NOMO-1 (cell line): ENCODE data around the gene VAV1.
A peak's percentile ranks its signal among the peaks of the same experiment; 100 is the strongest.

ENCODE experiments used
- DNase-seq, 2 experiments: peaks; one replicate each; lab custom pipeline; 2025; ENCODE audit not compliant: unreplicated experiment in 2 of 2; lab: John Stamatoyannopoulos, UW

VAV1 gene

DNA sequence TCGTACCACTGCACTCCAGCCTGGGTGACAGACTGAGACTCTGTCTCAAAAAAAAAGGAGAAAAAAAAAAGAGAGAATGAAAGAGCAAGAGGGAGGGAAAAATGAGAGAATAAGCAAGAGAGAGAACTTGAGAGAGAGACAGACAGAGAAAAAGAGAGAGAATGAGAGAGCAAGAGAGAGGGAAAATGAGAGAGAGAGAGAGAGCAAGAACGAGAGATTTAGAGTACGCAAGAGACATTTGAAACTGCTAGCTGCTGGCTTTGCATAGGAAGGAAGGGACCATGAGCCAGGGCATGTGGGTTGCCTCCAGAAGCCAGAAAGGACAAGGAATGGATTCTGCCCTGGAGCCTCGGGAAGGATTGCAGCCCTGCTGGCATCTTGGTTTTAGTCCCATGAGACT, 105.3 kb downstream of the VAV1 start:
- no peak for DNase-seq

DNA sequence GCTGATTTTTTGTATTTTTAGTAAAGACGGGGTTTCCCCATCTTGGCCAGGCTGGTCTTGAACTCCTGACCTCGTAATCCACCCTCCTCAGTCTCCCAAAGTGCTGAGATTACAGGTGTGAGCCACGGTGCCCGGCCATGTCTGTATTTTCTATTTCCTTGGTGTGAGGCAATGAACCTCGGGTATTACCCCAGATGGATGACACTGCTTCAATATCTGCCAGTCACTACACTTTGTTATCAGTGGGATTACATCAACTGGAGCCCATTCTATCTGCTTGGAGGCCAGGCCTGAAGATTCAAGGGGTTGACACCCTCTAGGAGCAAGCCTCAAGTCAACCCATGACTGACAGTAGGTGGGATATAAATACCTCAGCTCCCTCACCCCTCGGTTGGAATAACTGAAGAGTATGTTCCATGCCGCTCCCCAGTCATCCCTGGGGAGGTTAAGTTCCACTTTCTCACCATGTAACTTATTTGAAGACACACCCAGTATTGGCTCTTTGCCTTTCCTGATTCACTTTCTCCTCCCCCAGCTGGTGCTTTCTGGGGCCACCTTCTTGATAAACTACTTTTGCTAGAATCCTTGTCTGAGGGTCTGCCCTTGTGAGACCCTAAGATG, 113.9 kb downstream of the VAV1 start:
- DNase-seq, result peak in 1 of 2 experiments; percentile 30

DNA sequence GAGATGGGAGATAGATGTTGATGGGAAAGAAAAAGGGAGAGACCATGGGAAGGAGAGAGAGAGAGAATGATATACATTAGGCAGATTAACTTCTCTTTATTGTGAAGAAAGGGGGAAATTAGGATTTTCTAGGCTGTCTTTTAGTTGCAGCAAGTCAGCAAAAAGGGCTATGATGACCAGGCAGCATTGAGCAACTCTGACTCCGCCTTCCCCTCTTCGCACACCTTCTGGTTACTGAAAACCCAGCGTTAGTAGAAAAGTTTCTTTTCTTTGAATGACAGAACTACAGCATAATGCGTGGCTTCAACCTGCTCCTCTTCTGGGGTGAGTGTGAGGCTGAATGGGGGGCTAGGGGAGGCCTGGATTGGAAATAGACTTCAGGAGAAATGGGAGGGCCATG, 114.8 kb downstream of the VAV1 start, which contains the start of gene ADGRE1:
TSS of gene ADGRE1 (plus strand) at position 264 of the 400 bp plus-strand sequence. CDS start at position 294, 30 bp downstream.
- DNase-seq, result peak; percentile 86

DNA sequence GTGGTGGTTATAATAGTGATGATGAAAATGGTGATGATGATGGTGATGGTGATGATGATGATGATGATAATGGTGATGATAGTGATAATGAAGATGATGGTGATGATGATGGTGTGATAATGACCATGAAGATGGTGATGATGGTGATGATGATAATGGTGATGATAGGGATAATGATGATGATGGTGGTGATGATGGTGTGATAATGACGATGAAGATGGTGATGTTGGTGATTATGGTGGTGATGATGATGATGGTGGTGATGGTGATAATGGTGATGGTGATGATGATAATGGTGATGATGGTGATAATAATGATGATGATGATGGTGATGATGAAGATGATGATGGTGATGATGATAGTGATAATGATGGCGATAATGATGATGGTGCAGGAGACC, 116.5 kb downstream of the VAV1 start:
- no peak for DNase-seq

- DNase-seq, result no peak
These were observed 117.9 kb downstream of the VAV1 start for GRCh38 chr19:6890401-6890913.

- DNase-seq, result no peak
These were observed 118.4 kb downstream of the VAV1 start for GRCh38 chr19:6890938-6891337.

DNA sequence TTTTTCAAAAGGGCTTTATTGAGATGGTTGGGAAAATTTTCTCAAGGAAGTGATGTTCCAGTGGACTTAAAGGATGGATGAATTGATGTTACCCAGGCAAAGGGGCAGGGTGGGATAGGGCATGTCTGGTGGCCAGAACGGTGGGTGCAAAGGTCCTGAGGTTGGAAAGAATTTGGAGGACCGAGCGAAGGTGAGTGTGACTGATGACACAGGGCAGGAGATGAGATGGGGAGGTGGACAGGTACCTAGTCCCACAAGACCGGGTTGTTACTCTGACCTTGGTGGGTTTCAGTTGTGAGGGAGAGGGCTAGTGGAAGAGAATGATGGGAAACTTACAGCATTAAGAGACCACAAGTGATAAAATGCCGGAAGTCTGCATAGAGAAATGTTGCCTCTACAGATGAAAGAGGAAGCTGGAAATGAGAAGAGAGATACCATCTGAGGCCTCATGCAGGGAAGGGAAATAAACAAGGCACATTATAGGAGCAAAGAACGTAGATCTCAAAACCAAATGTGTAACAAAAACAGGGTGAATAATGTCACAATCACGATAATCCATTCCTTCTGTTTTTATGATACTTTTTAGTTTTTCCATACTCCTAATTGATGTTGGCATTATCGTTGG, 119.4 kb downstream of the VAV1 start:
- DNase-seq, result peak; percentile 71 to 97

GRCh38 chr19:6894313-6894712, 121.8 kb downstream of the VAV1 start:
- DNase-seq, result no peak

GRCh38 chr19:6903446-6903845, 130.9 kb downstream of the VAV1 start:
- no peak for DNase-seq

- no peak for DNase-seq
These were observed 134.1 kb downstream of the VAV1 start for GRCh38 chr19:6906559-6907060.
